ENCODE data around the gene HINT3. TPM values are rescaled to one million over a fixed set of nuclear protein-coding genes. Genes with fewer than 3 reads are reported as not detected.

HINT3 gene
- total RNA-seq, 2 experiments from 2014 or later = 8.5 to 8.6 TPM

DNA sequence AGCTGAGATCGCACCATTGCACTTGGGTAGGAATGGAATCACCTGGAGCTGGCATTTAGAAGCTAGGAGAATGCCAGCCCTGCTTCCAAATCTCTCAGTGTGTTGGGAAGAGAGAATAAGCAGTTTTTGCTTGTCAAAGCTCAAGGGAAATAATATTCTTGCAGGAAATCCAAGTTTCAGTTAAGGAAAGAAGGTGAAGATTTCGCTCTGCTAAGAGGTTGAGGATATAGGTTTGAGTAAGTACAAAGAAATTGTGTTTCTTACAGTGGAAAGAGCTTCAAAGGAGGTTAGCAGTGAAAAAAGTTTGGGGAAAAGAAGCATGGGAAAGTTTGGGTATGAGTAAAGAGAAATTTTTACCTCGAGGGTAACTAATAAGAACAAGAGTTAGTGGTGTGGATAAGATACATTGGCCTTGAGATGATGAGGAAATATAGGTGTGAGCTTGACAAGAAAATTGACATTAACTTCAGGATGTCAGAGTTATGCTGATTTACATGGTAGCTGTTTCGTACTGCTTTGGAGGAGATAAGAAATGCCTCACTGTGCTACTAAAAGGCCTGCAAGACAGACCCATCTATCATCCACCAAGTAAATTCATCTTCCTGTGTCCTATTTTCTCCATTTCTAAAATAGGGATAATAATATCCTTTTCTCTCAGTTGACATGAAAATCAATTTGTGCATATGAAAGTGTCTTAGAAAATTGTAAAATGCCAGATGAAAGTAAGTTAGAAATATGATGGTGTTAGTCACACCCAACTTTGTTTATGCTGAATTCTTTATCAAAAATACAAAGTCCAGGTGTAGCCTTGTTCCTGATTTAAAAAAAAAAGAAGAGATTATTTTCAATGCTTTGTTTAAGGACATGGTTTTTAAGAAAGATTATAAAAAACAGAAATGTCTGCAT, 12.8 kb upstream of the HINT3 start:
- Mint-ChIP-seq H3K36me3 (ENCODE audit: low read depth) (no peaks in the 10 kb centered on the region), H3K4me1 (ENCODE audit: low read depth) (peaks cover 7% of the 10 kb centered on the region), H3K9me3 (no peaks in the 10 kb centered on the region), H3K4me3 (no peak overlapping the region), H3K27me3 (peaks cover 14% of the 10 kb centered on the region), H3K27ac (no peak overlapping the region)
- no peak for DNase-seq
- TF ChIP-seq, protein P1, sequence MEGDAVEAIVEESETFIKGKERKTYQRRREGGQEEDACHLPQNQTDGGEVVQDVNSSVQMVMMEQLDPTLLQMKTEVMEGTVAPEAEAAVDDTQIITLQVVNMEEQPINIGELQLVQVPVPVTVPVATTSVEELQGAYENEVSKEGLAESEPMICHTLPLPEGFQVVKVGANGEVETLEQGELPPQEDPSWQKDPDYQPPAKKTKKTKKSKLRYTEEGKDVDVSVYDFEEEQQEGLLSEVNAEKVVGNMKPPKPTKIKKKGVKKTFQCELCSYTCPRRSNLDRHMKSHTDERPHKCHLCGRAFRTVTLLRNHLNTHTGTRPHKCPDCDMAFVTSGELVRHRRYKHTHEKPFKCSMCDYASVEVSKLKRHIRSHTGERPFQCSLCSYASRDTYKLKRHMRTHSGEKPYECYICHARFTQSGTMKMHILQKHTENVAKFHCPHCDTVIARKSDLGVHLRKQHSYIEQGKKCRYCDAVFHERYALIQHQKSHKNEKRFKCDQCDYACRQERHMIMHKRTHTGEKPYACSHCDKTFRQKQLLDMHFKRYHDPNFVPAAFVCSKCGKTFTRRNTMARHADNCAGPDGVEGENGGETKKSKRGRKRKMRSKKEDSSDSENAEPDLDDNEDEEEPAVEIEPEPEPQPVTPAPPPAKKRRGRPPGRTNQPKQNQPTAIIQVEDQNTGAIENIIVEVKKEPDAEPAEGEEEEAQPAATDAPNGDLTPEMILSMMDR (IDR thresholded peaks at IDR 0.05) = no peak
- POLR2A ChIA-PET = no interaction called here
- intact Hi-C loops (cut with micrococcal nuclease) = no loop called here
- no peak for ATAC-seq
- CTCF ChIA-PET = interaction anchor here (0.7 to 1.6 kb wide), 5 partner anchors 10 to 152 kb away, joined by 3 to 10 read pairs (median 3); partner anchors contain the start of gene HINT3

DNA sequence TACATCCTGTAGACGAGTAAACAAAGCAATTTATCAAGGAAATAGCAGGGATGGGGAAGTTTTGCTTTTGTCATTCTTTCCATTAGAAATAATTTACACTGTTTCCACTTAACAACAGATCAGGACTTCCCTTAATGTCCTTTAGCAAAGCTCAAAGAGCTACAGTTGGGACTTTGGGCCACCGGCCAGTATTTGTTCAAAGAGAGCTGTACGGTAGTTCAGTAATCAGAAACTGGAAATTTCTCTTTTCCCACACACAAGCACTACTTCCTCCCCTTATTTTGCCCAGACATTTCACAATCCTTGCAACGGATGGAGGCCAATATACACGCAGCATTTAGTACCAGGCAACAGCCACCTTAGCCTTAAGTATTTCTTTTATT, 12.1 kb upstream of the HINT3 start:
- ATAC-seq = no peak
- POLR2A ChIA-PET = no interaction called here
- no peak overlapping the region for H3K4me3 Mint-ChIP-seq

DNA sequence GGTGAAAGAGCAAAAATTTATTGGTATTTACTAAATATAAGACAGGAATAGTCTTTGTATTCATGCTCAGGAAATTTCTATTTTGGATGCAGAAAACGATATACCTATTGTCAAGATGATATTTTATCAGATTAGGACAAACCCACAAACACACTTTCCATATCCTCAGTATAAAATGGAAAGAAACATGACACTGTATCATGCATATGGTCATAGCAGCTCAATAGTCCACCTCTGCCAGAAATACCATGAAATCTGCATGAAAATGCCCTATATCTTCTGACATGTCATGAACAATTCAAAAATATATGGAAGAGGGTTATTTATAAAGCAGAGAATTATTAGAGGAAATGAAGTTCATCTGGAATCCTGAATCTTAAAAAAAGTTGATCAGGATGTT, 11.7 kb upstream of the HINT3 start:
- no peak overlapping the region for H3K27ac Mint-ChIP-seq
- CTCF ChIA-PET = interaction anchor here (1.5 kb wide), 1 partner anchor 38 kb away, joined by 4 read pairs; no protein-coding TSS in a partner anchor
- no peaks in the 10 kb centered on the region for H3K9me3 Mint-ChIP-seq
- H3K4me3 Mint-ChIP-seq = no peak overlapping the region
- POLR2A ChIA-PET = no interaction called here
- H3K4me1 Mint-ChIP-seq (ENCODE audit: low read depth) = peaks cover 7% of the 10 kb centered on the region
- TF ChIP-seq, protein P1 (IDR thresholded peaks at IDR 0.05) = no peak
- ATAC-seq = no peak
- DNase-seq = no peak
- H3K36me3 Mint-ChIP-seq (ENCODE audit: low read depth) = no peaks in the 10 kb centered on the region
- peaks cover 9% of the 10 kb centered on the region for H3K27me3 Mint-ChIP-seq
- intact Hi-C loops (cut with micrococcal nuclease) = no loop called here

More for the DNA sequence above, 12.1 kb upstream of the HINT3 start:
- peaks cover 7% of the 10 kb centered on the region for H3K4me1 Mint-ChIP-seq (ENCODE audit: low read depth)
- no peak overlapping the region for H3K27ac Mint-ChIP-seq
- H3K27me3 Mint-ChIP-seq = peaks cover 11% of the 10 kb centered on the region
- DNase-seq = no peak
- no peaks in the 10 kb centered on the region for H3K9me3 Mint-ChIP-seq
- intact Hi-C loops (cut with micrococcal nuclease) = no loop called here
- TF ChIP-seq, protein P1 (IDR thresholded peaks at IDR 0.05) = no peak
- CTCF ChIA-PET = interaction anchor here (1.0 to 1.6 kb wide), 5 partner anchors 9 to 38 kb away, joined by 3 to 10 read pairs (median 4); partner anchors contain the start of gene HINT3
- H3K36me3 Mint-ChIP-seq (ENCODE audit: low read depth) = no peaks in the 10 kb centered on the region

DNA sequence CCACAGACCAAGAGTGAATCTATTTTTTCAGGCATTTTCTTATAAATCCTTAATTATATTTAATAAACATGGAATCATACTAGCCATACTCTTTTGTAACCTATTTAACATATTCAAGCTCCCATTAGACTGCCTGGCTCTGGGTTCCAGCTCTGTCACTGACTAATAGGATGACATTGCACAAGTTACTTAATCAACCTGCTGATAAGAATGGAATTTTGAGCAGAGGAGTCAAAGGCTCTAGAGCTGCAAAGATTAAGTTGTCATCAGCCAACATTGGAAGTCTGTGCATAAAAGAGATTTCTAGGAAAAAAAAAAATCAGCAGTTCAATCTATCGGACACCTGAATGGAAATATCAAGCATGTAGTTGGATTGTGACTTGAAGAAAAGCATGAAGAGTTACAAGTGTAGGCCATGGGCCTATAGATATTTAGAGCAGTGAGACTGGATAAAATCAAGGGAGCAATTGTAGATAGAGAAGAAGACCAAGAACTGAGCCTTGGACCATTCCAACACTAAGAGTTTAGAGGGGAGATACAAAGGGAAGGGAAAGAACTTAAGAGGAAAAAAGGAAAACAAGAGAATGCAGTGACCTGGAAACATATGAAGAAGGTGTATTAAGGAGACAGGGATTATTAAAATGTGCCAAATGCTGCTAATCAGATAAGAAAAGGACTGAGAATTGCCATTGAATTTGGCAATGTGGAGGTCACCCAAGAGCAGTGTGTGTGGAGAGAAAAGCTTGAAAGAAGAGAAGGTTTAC, 11.0 kb upstream of the HINT3 start:
- Mint-ChIP-seq H3K4me3 (no peak overlapping the region), H3K27ac (no peak overlapping the region), H3K4me1 (ENCODE audit: low read depth) (peaks cover 7% of the 10 kb centered on the region), H3K27me3 (peaks cover 8% of the 10 kb centered on the region), H3K9me3 (no peaks in the 10 kb centered on the region), H3K36me3 (ENCODE audit: low read depth) (no peaks in the 10 kb centered on the region)
- TF ChIP-seq, protein P1 (IDR thresholded peaks at IDR 0.05) = no peak
- intact Hi-C loops (cut with micrococcal nuclease) = no loop called here
- ChIA-PET CTCF (interaction anchor here (1.0 to 1.5 kb wide), 3 partner anchors 11 to 39 kb away, joined by 4 read pairs; partner anchors contain the start of gene HINT3), POLR2A (no interaction called here)
- no peak for ATAC-seq
- DNase-seq = no peak

Data from activated CD8-positive, alpha-beta T cell treated with anti-CD3 and anti-CD28 coated beads for 36 hours (primary cell).